ENCODE measurements around the gene PMEL.

Gene PMEL

GRCh38 chr12:55963760-55964159 is 2.1 kb downstream of the PMEL start:
- Mint-ChIP-seq H3K9me3 (no peaks in the 10 kb centered on the region), H3K27ac (no peak overlapping the region), H3K4me1 (peaks cover 29% of the 10 kb centered on the region), H3K27me3 (ENCODE audit: low read depth) (no peaks in the 10 kb centered on the region), H3K4me3 (no peak overlapping the region), H3K36me3 (ENCODE audit: low read depth) (no peaks in the 10 kb centered on the region)
- no peak for TF ChIP-seq CTCF (IDR thresholded peaks at IDR 0.05; ENCODE audit: unreplicated experiment in 3 of 3)

DNA sequence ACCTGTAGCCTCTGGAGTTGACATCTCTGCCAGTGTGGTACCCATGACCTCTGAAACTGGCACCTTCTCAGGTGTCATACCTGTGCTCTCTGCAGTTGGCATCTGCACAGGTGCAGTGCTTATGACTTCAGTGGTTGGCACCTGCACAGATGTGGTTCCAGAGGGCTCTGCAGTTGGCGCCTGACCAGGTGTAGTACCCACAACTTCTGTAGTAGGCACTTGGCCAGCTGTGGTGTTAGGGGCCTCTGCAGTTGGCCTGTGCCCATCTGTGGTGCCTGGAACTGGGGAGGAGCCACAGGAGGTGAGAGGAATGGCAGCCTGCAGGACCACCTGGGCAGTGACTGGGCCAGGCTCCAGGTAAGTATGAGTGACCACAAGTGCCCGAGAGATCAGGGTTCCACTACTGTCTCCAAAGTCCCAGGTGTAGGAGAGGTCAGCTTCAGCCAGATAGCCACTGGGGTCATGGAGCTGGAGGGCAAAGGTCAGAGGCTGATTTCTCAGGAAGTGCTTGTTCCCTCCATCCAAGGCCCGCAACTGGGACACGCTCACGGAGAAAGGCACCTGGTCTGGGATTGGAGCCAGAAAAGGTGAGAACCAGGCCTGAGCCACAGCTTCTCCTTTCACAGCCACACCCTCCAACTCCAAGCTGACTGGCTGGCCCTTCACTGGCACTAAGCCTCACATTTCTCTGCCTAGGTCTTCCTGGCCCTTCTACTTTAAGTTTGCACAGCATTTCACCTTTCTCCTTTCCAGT is 8.6 kb downstream of the PMEL start:
- no peak for TF ChIP-seq CTCF (IDR thresholded peaks at IDR 0.05; ENCODE audit: unreplicated experiment in 3 of 3)
- H3K4me3 Mint-ChIP-seq = no peak overlapping the region
- no peak overlapping the region for H3K27ac Mint-ChIP-seq
- H3K9me3 Mint-ChIP-seq = no peaks in the 10 kb centered on the region
- no peaks in the 10 kb centered on the region for H3K36me3 Mint-ChIP-seq (ENCODE audit: low read depth)
- no peaks in the 10 kb centered on the region for H3K27me3 Mint-ChIP-seq (ENCODE audit: low read depth)
- no peaks in the 10 kb centered on the region for H3K4me1 Mint-ChIP-seq

- Mint-ChIP-seq H3K9me3 (no peaks in the 10 kb centered on the region), H3K4me3 (no peak overlapping the region), H3K27me3 (ENCODE audit: low read depth) (no peaks in the 10 kb centered on the region), H3K4me1 (no peaks in the 10 kb centered on the region), H3K27ac (no peak overlapping the region), H3K36me3 (ENCODE audit: low read depth) (no peaks in the 10 kb centered on the region)
- no peak for TF ChIP-seq CTCF (IDR thresholded peaks at IDR 0.05; ENCODE audit: unreplicated experiment in 3 of 3)
Observed at GRCh38 chr12:55955800-55956508, 9.9 kb downstream of the PMEL start.

DNA sequence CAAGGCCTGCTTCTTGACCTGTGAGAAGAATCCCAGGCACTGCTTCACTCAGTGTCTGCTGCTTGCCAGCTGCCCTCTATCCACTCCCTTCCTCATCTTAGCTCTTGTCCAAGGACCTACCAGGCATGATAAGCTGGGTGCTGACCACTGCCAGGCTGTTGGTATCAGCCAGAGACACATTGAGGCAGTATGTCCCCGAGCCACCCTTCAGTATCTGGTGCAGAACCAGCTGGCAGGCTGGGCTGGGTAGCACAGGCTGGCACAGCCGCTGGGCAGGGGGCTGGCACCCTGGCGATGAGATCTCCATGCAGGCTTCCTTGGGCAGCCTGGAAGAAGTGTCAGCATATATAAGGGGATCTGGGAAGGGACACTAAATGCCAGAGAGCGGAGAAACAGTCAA is 10.5 kb downstream of the PMEL start:
- H3K36me3 Mint-ChIP-seq (ENCODE audit: low read depth) = no peaks in the 10 kb centered on the region
- TF ChIP-seq CTCF (IDR thresholded peaks at IDR 0.05; ENCODE audit: unreplicated experiment in 3 of 3) = no peak
- no peaks in the 10 kb centered on the region for H3K4me1 Mint-ChIP-seq
- H3K27ac Mint-ChIP-seq = no peak overlapping the region
- H3K27me3 Mint-ChIP-seq (ENCODE audit: low read depth) = no peaks in the 10 kb centered on the region
- H3K9me3 Mint-ChIP-seq = no peaks in the 10 kb centered on the region
- no peak overlapping the region for H3K4me3 Mint-ChIP-seq

DNA sequence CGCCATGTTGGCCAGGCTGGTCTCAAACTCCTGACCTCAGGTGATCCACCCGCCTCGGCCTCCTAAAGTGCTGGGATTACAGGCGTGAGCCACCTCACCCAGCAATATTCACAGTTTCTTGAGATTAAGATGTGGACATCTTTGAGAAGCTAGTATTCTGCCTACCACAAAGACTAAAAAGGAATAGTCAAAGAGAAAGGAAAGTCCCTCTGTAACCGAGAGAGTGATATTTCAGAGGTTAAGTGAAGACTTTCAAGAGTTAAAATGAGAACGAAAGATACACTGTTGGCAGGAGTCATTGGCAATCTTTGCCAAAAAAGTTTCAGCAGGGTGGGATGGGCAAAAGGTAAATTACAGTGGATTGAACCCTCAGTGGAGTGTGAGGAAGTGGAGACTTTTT is 19.3 kb downstream of the PMEL start:
- Mint-ChIP-seq H3K27me3 (ENCODE audit: low read depth) (no peaks in the 10 kb centered on the region), H3K9me3 (no peaks in the 10 kb centered on the region), H3K4me1 (no peaks in the 10 kb centered on the region), H3K27ac (no peak overlapping the region), H3K4me3 (no peak overlapping the region), H3K36me3 (ENCODE audit: low read depth) (peaks cover 4% of the 10 kb centered on the region)
- no peak for TF ChIP-seq CTCF (IDR thresholded peaks at IDR 0.05; ENCODE audit: unreplicated experiment in 3 of 3)

All from nephron (organoid).